Body of pancreas (tissue), 4 donors: Measurements from ENCODE around the gene TNFRSF11A. TPM values are rescaled to one million over a fixed set of nuclear protein-coding genes. Genes with fewer than 3 reads are reported as not detected.

Source experiments
- ATAC-seq: fragments of 150-250 bp; one replicate; pipeline ENCODE4 v1.9.1; 2016
- DNase-seq, 4 donors: peaks; one replicate each; pipeline ENCODE4 v3.0.0-alpha.2; 2019
- H3K27ac ChIP-seq, 4 donors: fragments of 200-600 bp; sonication (generic); 1 replicate in 3 of 4; 2 replicates in 1 of 4; pipeline versions ENCODE4 v1.5.1 to v1.6.1; 2016 to 2019; ENCODE audit warnings: mild to moderate bottlenecking in 1 of 4, mixed read lengths in 1 of 4, moderate library complexity in 1 of 4
- H3K27me3 ChIP-seq, 2 donors: fragments of 200-600 bp; sonication (generic); one replicate each; pipeline ENCODE4 v1.6.0; 2016; ENCODE audit warnings: mild to moderate bottlenecking in 1 of 2
- H3K36me3 ChIP-seq, 2 donors: fragments of 200-600 bp; sonication (generic); replicated peaks in 1 of 2; 2 replicates each; pipeline ENCODE4 v1.5.1; 2016; ENCODE audit warnings: low read depth in 2 of 2; ENCODE audit not compliant: insufficient read depth in 1 of 2
- H3K4me1 ChIP-seq: fragments of 200-600 bp; sonication (generic); one replicate; pipeline ENCODE4 v1.6.0; 2016
- H3K4me3 ChIP-seq, 2 donors: fragments of 200-600 bp; sonication (generic); 1 replicate in 1 of 2; 2 replicates in 1 of 2; pipeline ENCODE4 v1.5.1; 2016 to 2019
- H3K9me3 ChIP-seq, 3 donors: fragments of 200-600 bp; sonication (generic); 1 replicate in 2 of 3; 2 replicates in 1 of 3; pipeline ENCODE4 v1.5.1; 2016
- CTCF ChIP-seq, 7 experiments: fragments of 450-650 bp in 4 of 7; fragments of 200-600 bp in 3 of 7; sonication (generic) in 3 of 7; IDR thresholded peaks; one replicate each; pipeline ENCODE4 v1.5.1; 2016 to 2019; ENCODE audit warnings: antibody characterized with exemption in 7 of 7
- POLR2A ChIP-seq, 3 donors: fragments of 450-650 bp; IDR thresholded peaks; one replicate each; pipeline ENCODE4 v1.6.1; 2016; ENCODE audit warnings: antibody characterized with exemption in 3 of 3, mild to moderate bottlenecking in 2 of 3
- WGBS, 2 donors: methylation state at CpG; one replicate each; pipeline ENCODE4 v1.1.5; 2017; 5-methylcytosine and 5-hydroxymethylcytosine counted together
- intact Hi-C: fragments of 100-400 bp; cut with DNase I; formaldehyde crosslinking; loops from one replicate; pipeline ENCODE4 v1.15.1; 2023
- small RNA-seq: library from RNA; depleted of rRNA; stranded (forward); fragments of <200 nt; gene quantifications from one replicate; pipeline ENCODE3, GENCODE V24; 2016
- total RNA-seq, 2 donors: library from RNA; depleted of rRNA; stranded (reverse); fragments of >200 nt; gene quantifications; one replicate each; pipeline ENCODE4 v1.1.0, GENCODE V29; 2016

Gene TNFRSF11A
- total RNA-seq, 2 donors from 2014 or later: 3.3 to 3.4 TPM

GRCh38 chr18:62438402-62438801 is 113.3 kb downstream of the TNFRSF11A start:
- WGBS, 2 donors: 90 to 92% methylated on average over 12 of the region's 12 CpGs
- no peak for TF ChIP-seq CTCF (IDR thresholded peaks at IDR 0.05)
- TF ChIP-seq POLR2A (IDR thresholded peaks at IDR 0.05): no peak
- Histone ChIP-seq H3K36me3 (no peaks in the 10 kb centered on the region), H3K27me3 (no peaks in the 10 kb centered on the region), H3K9me3 (no peaks in the 10 kb centered on the region), H3K27ac (peak overlapping the region in 1 of 4 donors; percentile 49), H3K4me1 (peaks cover 16% of the 10 kb centered on the region), H3K4me3 (no peak overlapping the region)
- no peak for ATAC-seq
- intact Hi-C loops: no loop called here
- no peak for DNase-seq

GRCh38 chr18:62438866-62439265 is 113.8 kb downstream of the TNFRSF11A start:
- 83 to 88% methylated on average over 7 to 8 of the region's 8 CpGs for WGBS, 2 donors
- DNase-seq (no peak), ATAC-seq (no peak)
- no peak for TF ChIP-seq POLR2A (IDR thresholded peaks at IDR 0.05)
- TF ChIP-seq CTCF (IDR thresholded peaks at IDR 0.05): no peak
- intact Hi-C loops: no loop called here
- H3K27ac ChIP-seq: no peak overlapping the region
- H3K9me3 ChIP-seq: no peaks in the 10 kb centered on the region
- peaks cover 16% of the 10 kb centered on the region for H3K4me1 ChIP-seq
- no peaks in the 10 kb centered on the region for H3K36me3 ChIP-seq
- H3K27me3 ChIP-seq: no peaks in the 10 kb centered on the region
- H3K4me3 ChIP-seq: no peak overlapping the region

Small RNAs within 50 kb of the gene (small RNA-seq; reads per million reads assigned to genes)
- gene AC100843.2 (not detected), gene RF00019 (not detected)

Other genes with a start within 250 kb of the TNFRSF11A start
- gene PIGN, start 138.3 kb upstream of the TNFRSF11A start, total RNA-seq: 10 to 100 TPM; 22.6 to 28.7 TPM
- 10 to 100 TPM; 13.5 to 51.4 TPM for gene RELCH, start 138.1 kb upstream of the TNFRSF11A start, total RNA-seq
- gene ZCCHC2, start 197.7 kb downstream of the TNFRSF11A start, total RNA-seq: 10 to 100 TPM; 10.4 to 14.2 TPM